OCI-LY3 (cell line): Measurements from ENCODE around the gene EIF2S1.

Experiments
- H2AFZ ChIP-seq: fragments of 200-600, 300-600 bp; shearing (Covaris generic); 2 replicates; pipeline ENCODE4 v1.6.0; 2014; ENCODE audit warnings: antibody characterized with exemption, low read depth, low read length
- H3K27ac ChIP-seq: fragments of 200-600, 300-600 bp; sonication (generic); 2 replicates; pipeline ENCODE4 v1.5.1; 2014; ENCODE audit warnings: mild to moderate bottlenecking, low read length, moderate library complexity, mixed read lengths
- H3K27me3 ChIP-seq: fragments of 200-600, 300-600 bp; sonication (generic); 2 replicates; pipeline ENCODE4 v1.6.1; 2014; ENCODE audit warnings: low read depth, low read length, mixed read lengths
- H3K36me3 ChIP-seq: fragments of 200-600, 300-600 bp; sonication (generic); replicated peaks from 2 replicates; pipeline ENCODE3; 2014; ENCODE audit warnings: low read depth, low read length, mixed read lengths
- H3K4me1 ChIP-seq: fragments of 300-600, 200-600 bp; sonication (generic); 2 replicates; pipeline ENCODE4 v1.6.1; 2014; ENCODE audit warnings: low read length, mixed read lengths
- H3K4me2 ChIP-seq: fragments of 200-600, 300-600 bp; sonication (generic); 2 replicates; pipeline ENCODE4 v1.6.1; 2014; ENCODE audit warnings: low read length, mixed read lengths
- H3K4me3 ChIP-seq: fragments of 300-600, 200-600 bp; sonication (generic); 2 replicates; pipeline ENCODE4 v1.5.1; 2014; ENCODE audit warnings: antibody characterized with exemption, mild to moderate bottlenecking, low read length, moderate library complexity
- H3K79me2 ChIP-seq: fragments of 300-600, 200-600 bp; shearing (Covaris generic); 2 replicates; pipeline ENCODE4 v1.6.1; 2014; ENCODE audit warnings: mild to moderate bottlenecking, low read length, mixed read lengths
- H3K9ac ChIP-seq: fragments of 300-600, 200-600 bp; shearing (Covaris generic); 2 replicates; pipeline ENCODE4 v1.6.0; 2014; ENCODE audit warnings: mild to moderate bottlenecking, low read length, moderate library complexity
- H3K9me3 ChIP-seq: fragments of 200-600, 300-600 bp; shearing (Covaris generic); 2 replicates; pipeline ENCODE4 v1.6.1; 2014; ENCODE audit warnings: low read length, mixed read lengths; ENCODE audit not compliant: insufficient read depth
- H4K20me1 ChIP-seq: fragments of 200-600, 300-600 bp; sonication (generic); 2 replicates; pipeline ENCODE4 v1.6.1; 2016; ENCODE audit warnings: low read length, mixed read lengths; ENCODE audit not compliant: insufficient read depth
- CTCF ChIP-seq: fragments of 200-600, 300-600 bp; sonication (generic); IDR thresholded peaks from 2 replicates; pipeline ENCODE4 v1.5.1; 2014; ENCODE audit warnings: antibody characterized with exemption, low read length, low read depth
- EZH2phosphoT487 ChIP-seq: fragments of 200-600 bp; shearing (Covaris generic); IDR thresholded peaks from 2 replicates; pipeline ENCODE4 v1.6.1; 2018; ENCODE audit warnings: antibody characterized with exemption, mixed run types, low read depth

The EIF2S1 gene

GRCh38 chr14:67357186-67357968 is 2.8 kb upstream of the EIF2S1 start:
- H3K4me3 ChIP-seq: no peak overlapping the region

GRCh38 chr14:67357969-67358354 is 2.2 kb upstream of the EIF2S1 start:
- H3K4me3 ChIP-seq: no peak overlapping the region
- H3K36me3 ChIP-seq: no peaks in the 10 kb centered on the region
- no peaks in the 10 kb centered on the region for H3K27me3 ChIP-seq
- H3K9ac ChIP-seq: no peak overlapping the region
- peaks cover 10% of the 10 kb centered on the region for H4K20me1 ChIP-seq
- no peaks in the 10 kb centered on the region for H3K9me3 ChIP-seq
- no peak for TF ChIP-seq EZH2phosphoT487
- no peak for TF ChIP-seq CTCF
- H3K79me2 ChIP-seq: peaks cover 46% of the 10 kb centered on the region
- H3K4me1 ChIP-seq: peaks cover 25% of the 10 kb centered on the region
- no peak overlapping the region for H3K27ac ChIP-seq
- no peak overlapping the region for H3K4me2 ChIP-seq
- no peak overlapping the region for H2AFZ ChIP-seq

More at GRCh38 chr14:67357186-67357968, 2.8 kb upstream of the EIF2S1 start:
- Histone ChIP-seq H3K79me2 (peaks cover 40% of the 10 kb centered on the region), H3K4me2 (no peak overlapping the region), H3K27me3 (no peaks in the 10 kb centered on the region), H3K27ac (no peak overlapping the region), H2AFZ (no peak overlapping the region), H3K36me3 (no peaks in the 10 kb centered on the region), H3K4me1 (peaks cover 20% of the 10 kb centered on the region), H3K9me3 (no peaks in the 10 kb centered on the region), H3K9ac (no peak overlapping the region), H4K20me1 (peaks cover 7% of the 10 kb centered on the region; the same call in 1 of the 2 replicates)
- no peak for TF ChIP-seq CTCF
- TF ChIP-seq EZH2phosphoT487: no peak

GRCh38 chr14:67358924-67359774 is 979 bp upstream of the EIF2S1 start:
- Histone ChIP-seq H4K20me1 (peaks cover 11% of the 10 kb centered on the region), H3K4me2 (peak overlapping the region; percentile 94), H3K36me3 (no peaks in the 10 kb centered on the region), H3K9me3 (no peaks in the 10 kb centered on the region), H3K4me3 (peak overlapping the region; percentile 94), H3K9ac (peak overlapping the region; percentile 78), H3K79me2 (peaks cover 58% of the 10 kb centered on the region), H2AFZ (peak overlapping the region; percentile 68; the same call in 1 of the 2 replicates), H3K4me1 (peaks cover 28% of the 10 kb centered on the region), H3K27me3 (no peaks in the 10 kb centered on the region), H3K27ac (0 out of 2 replicates have a peak overlapping the region, but pooled peaks have one; percentile 9)
- TF ChIP-seq CTCF: no peak
- TF ChIP-seq EZH2phosphoT487: no peak
